Kidney (tissue), 14 donors: ENCODE results near the gene KMT2C. TPM values are rescaled to one million over a fixed set of nuclear protein-coding genes. Genes with fewer than 3 reads are reported as not detected.
"Not testable (repeated sequence)": the region's sequence is repeated elsewhere in the genome, so short reads cannot be mapped to it uniquely, and the experiment has no call there.

Experiments used
- DNase-seq, 5 donors: peaks; one replicate each; pipeline ENCODE4 v3.0.0-alpha.2; 2013 to 2020
- FAIRE-seq: peaks from 2 replicates; lab custom pipeline; 2012; peaks lifted over from hg19 to GRCh38; lab: Jason Lieb, UNC
- H3K27ac ChIP-seq, 2 donors: one replicate each; pipeline ENCODE4 v1.7.0; 2013; ENCODE audit warnings: low read depth in 2 of 2, low read length in 2 of 2, inconsistent platforms in 1 of 2
- H3K27me3 ChIP-seq: one replicate; pipeline ENCODE4 v1.7.1; 2013; ENCODE audit warnings: low read length, inconsistent platforms; ENCODE audit not compliant: control insufficient read depth, insufficient read depth
- H3K36me3 ChIP-seq, 3 donors: one replicate each; pipeline versions ENCODE4 v1.7.0 to v1.7.1; 2013; ENCODE audit warnings: low read length in 3 of 3, control low read depth in 1 of 3, inconsistent platforms in 1 of 3; ENCODE audit not compliant: insufficient read depth in 3 of 3, control insufficient read depth in 2 of 3
- H3K4me1 ChIP-seq, 3 donors: one replicate each; pipeline versions ENCODE4 v1.7.0 to v1.7.1; 2013; ENCODE audit warnings: low read length in 3 of 3, inconsistent platforms in 1 of 3, low read depth in 1 of 3; ENCODE audit not compliant: control insufficient read depth in 2 of 3, insufficient read depth in 2 of 3
- H3K4me3 ChIP-seq, 3 donors: one replicate each; pipeline versions ENCODE4 v1.7.0 to v1.8.1; 2013; ENCODE audit warnings: low read length in 3 of 3, control low read depth in 1 of 3, inconsistent platforms in 1 of 3
- H3K9ac ChIP-seq, 3 donors: one replicate each; pipeline versions ENCODE4 v1.7.0 to v1.7.1; 2013; ENCODE audit warnings: low read length in 3 of 3, control low read depth in 1 of 3, inconsistent platforms in 1 of 3
- H3K9me3 ChIP-seq, 3 donors: one replicate each; pipeline versions ENCODE4 v1.7.0 to v1.7.1; 2013; ENCODE audit warnings: low read length in 3 of 3, control low read depth in 1 of 3, inconsistent platforms in 1 of 3; ENCODE audit not compliant: control insufficient read depth in 2 of 3, insufficient read depth in 1 of 3
- intact Hi-C: fragments of 100-400 bp; cut with DNase I; formaldehyde crosslinking; loops from one replicate; pipeline ENCODE4 v1.11.1; 2022
- polyA plus RNA-seq: library from polyadenylated mRNA; stranded (reverse); fragments of 350-450 nt; fragmentation: Illumina TruSeq; extraction: RNeasy Lipid Tissue Mini Kit (QIAGEN cat#74804); gene quantifications from one replicate; pipeline ENCODE4 v1.2.3, GENCODE V29; 2014; ENCODE audit warnings: low read depth, low replicate concordance; ENCODE audit not compliant: insufficient read depth
- total RNA-seq: library from RNA; stranded (reverse); fragmentation: NEBNext Ultra II Directional; extraction: Animal tissue kit (Norgen Biotek cat#: 25700); gene quantifications from one replicate; pipeline ENCODE4 v1.2.1, GENCODE V29; 2021
- TF ChIP-seq, protein P1 (sequence below): IDR thresholded peaks from 3 replicates; pipeline ENCODE4 v1.5.1; 2012; ENCODE audit warnings: mild to moderate bottlenecking, moderate library complexity, borderline replicate concordance; ENCODE audit not compliant: insufficient read depth; ENCODE audit errors: extremely low read depth
- donor health status: control.
- donor health status: control.
- donor health status: control.
- donor health status: control.
- donor health status: control.
- donor health status: DM: yes; HTN: yes; CAD: no.
- donor health status: Normal renal cell carcinoma (clear cell type).

The KMT2C gene
- total and polyA plus RNA-seq, 2 donors from 2014 or later: 4.8 to 102 TPM

GRCh38 chr7:152436111-152436930, 518 bp upstream of the KMT2C start:
- H3K27me3 ChIP-seq: no peaks in the 10 kb centered on the region
- FAIRE-seq (no peak), DNase-seq (peak; percentile 94 to 98 (median 97))
- no peaks in the 10 kb centered on the region for H3K36me3 ChIP-seq
- intact Hi-C loops: no loop called here
- TF ChIP-seq, protein P1, sequence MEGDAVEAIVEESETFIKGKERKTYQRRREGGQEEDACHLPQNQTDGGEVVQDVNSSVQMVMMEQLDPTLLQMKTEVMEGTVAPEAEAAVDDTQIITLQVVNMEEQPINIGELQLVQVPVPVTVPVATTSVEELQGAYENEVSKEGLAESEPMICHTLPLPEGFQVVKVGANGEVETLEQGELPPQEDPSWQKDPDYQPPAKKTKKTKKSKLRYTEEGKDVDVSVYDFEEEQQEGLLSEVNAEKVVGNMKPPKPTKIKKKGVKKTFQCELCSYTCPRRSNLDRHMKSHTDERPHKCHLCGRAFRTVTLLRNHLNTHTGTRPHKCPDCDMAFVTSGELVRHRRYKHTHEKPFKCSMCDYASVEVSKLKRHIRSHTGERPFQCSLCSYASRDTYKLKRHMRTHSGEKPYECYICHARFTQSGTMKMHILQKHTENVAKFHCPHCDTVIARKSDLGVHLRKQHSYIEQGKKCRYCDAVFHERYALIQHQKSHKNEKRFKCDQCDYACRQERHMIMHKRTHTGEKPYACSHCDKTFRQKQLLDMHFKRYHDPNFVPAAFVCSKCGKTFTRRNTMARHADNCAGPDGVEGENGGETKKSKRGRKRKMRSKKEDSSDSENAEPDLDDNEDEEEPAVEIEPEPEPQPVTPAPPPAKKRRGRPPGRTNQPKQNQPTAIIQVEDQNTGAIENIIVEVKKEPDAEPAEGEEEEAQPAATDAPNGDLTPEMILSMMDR: no peak
- H3K4me1 ChIP-seq: peaks cover 0 to 9% (median 2%) of the 10 kb centered on the region in 3 donors
- H3K4me3 ChIP-seq: peak overlapping the region; percentile 72 to 82 (median 78)
- H3K9me3 ChIP-seq: no peaks in the 10 kb centered on the region
- H3K27ac ChIP-seq: peak overlapping the region; percentile 91 to 96
- peak overlapping the region; percentile 69 to 78 (median 73) for H3K9ac ChIP-seq

DNA sequence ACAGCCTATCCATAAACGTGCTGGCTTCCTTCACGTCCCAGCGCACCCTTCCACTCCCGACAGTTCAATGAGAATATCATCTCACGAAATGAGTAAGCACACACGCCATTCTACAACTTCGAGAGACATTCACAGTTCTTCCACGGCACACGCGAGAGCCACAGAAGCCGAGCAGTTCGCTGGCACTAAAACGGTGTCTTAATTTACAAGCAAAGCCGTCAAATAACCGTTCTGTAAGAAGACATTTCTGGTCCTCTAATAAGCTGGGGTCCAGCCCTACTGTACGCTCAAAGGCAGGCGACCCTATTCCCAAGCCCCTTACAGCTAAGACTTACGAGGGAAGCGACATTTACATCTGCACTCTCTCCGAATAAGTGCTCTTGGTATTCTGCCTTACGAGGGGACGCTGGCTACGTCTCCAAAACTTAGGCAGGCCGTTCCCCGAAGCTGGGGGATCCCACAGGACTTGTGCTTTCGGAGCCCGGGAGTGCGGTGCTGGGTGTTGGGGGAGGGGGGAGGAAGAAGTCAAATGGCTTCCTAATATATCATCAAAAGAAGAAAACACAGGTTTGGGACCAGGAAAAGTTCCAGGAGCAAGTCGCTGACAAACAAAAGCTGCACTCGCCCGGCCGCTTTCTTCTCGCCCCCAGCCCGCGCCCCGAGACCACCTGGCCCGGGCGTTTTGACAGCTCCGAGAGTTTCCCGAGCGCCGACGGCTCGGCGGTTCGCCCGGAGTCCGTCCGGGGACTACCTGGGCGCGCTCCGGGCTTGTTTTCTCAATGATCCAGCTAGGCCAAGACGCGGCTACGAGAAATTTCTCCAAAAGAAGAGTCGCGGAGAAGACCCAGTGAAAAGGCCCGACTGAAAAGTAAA, 1.1 kb downstream of the KMT2C start:
- Histone ChIP-seq H3K27ac (peak overlapping the region; percentile 57 to 85), H3K4me3 (peak overlapping the region; percentile 82 to 84 (median 84)), H3K9ac (peak overlapping the region; percentile 65 to 75 (median 72))
- FAIRE-seq, H3K9me3 ChIP-seq, intact Hi-C loops, H3K4me1 ChIP-seq, H3K27me3 ChIP-seq, H3K36me3 ChIP-seq: not testable (repeated sequence)
- DNase-seq: peak; percentile 55 to 81 (median 67)

DNA sequence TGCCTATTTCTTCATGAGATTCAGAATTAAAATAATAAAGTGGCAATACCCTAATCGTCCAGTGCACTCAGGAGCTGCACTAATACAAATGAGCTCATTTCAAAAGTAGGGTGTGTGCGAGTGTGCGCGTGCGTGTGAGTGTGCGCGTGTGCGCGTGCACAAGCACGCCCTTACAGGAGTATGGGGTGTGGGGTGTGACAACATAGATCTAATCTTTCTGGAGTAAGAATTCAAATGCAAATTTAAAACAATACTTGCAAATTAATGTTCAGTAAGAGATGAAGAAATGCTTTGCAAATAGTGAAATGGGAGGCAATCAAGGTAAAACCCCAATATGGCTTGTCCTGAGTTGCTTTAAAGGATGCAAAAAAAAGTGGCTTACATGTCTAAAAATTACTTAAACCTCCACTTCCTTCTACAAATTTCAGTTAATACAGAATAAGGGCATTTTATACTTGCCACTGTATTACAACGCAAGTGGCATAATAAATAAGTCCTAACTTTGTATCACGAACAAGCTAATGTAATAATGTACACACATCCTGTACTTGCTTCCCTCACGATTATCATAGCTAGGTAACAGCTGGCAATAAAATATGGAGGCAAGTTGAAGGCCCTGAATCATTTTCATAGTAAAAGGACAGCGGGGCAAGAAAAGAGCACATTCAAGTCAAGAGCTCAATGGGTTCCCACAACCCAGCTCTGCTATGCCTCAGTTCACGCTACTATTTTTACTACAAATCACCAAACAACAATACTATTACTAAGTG, 1.9 kb downstream of the KMT2C start:
- H3K36me3 ChIP-seq, H3K9me3 ChIP-seq, H3K27me3 ChIP-seq, intact Hi-C loops, H3K4me1 ChIP-seq: not testable (repeated sequence)
- peak overlapping the region in 1 of 2 donors; percentile 85 for H3K27ac ChIP-seq
- FAIRE-seq (peak; percentile 30), DNase-seq (peak in 4 of 5 donors; percentile 22 to 67 (median 40))
- peak overlapping the region in 2 of 3 donors; percentile 72 to 75 for H3K9ac ChIP-seq
- peak overlapping the region; percentile 82 to 84 (median 84) for H3K4me3 ChIP-seq

DNA sequence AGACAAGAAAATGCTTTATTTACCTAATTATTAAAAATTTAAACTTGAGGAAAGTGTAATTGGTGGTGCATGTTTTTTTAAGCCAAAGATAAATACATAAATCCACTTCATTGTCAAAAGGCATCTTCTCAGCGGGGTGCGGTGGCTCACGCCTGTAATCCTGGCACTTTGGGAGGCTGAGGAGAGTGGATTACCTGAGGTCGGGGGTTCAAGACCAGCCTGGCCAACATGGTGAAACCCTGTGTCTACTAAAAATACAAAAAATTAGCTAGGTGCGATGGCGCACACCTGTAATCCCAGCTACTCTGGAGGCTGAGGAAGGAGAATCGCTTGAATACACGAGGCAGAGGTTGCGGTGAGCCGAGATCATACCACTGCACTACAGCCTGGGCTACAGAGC, 3.1 kb downstream of the KMT2C start:
- H3K27ac ChIP-seq, H3K9ac ChIP-seq, H3K9me3 ChIP-seq, H3K4me1 ChIP-seq, H3K27me3 ChIP-seq, DNase-seq, intact Hi-C loops, FAIRE-seq, H3K36me3 ChIP-seq: not testable (repeated sequence)
- H3K4me3 ChIP-seq: peak overlapping the region in 2 of 3 donors; percentile 34 to 84
